ENCODE measurements around the gene NIPAL1.
A peak's percentile ranks its signal among the peaks of the same experiment; 100 is the strongest.

Gene NIPAL1

DNA sequence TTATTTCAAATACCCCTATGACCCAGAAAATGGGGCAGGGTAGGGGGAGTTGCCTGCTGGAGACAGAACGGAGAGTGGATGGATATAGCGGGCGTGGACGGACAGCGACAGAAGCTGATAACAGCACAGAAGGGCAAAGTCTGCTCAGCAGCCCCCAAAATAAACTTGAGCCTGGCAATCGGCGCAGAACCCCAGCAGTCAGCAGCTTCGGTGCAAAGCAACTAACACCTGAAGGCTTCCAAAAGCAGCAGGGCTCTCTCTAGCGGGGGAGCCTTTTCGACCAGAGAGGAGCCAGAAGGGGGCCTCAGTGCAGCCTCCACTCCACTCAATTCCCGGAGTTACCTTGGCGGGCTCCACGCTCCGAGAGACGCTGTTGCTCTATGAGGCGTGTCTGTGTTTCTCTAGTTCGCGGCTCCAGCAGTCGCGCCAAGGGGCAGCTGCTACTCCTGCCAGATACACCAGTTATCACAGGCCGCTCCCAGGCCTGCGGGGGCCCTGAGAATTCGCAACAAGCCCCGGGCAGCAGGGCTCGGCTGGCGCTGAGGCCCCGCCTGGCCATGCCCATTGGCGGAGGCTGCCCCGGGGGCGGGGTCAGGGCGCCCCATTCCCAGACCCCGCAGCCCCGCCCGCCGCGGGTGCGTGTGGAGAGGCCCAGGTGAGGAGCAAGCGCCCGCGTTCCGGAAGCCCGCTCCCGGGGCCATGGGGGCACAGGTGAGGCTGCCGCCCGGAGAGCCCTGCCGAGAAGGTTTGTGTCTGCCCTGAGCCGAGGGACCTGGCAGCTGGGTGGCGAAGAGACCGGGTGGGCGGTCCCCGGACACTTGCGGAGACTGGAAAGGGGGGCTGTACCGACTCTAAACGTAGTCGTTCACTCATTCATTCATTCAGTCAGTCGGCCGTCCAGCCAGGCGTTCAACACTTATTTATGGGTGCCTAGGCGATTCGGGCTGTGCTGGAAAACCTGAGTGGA, at the start of gene NIPAL1, which contains the start of gene CNGA1:
Gene NIPAL1 (plus strand): TSS at position 632 of the 967 bp plus-strand sequence. CDS start 68 bp downstream, at position 700.
Gene CNGA1 (minus strand): TSS at position 541 of the 967 bp plus-strand sequence. CDS start 63,992 bp downstream, outside the sequence.
- H4K20me1 ChIP-seq (ENCODE audit: insufficient read depth, low read length): no peaks in the 10 kb centered on the region
- H3K9ac ChIP-seq (ENCODE audit: low read length): no peak within 1 kb of the TSS; the same call in 1 of the 2 replicates
- H3K9me3 ChIP-seq (replicated peaks; ENCODE audit: insufficient read depth, low read length): no peaks in the 10 kb centered on the region
- H3K27me3 ChIP-seq (replicated peaks; ENCODE audit: insufficient read depth, low read length): peaks cover 16% of the 10 kb centered on the region
- H3K27ac ChIP-seq (ENCODE audit: low read length): no peak within 1 kb of the TSS
- TF ChIP-seq EZH2 (optimal IDR thresholded peaks at IDR 0.05; ENCODE audit: low read depth, low read length): no peak
- TF ChIP-seq, protein P1, sequence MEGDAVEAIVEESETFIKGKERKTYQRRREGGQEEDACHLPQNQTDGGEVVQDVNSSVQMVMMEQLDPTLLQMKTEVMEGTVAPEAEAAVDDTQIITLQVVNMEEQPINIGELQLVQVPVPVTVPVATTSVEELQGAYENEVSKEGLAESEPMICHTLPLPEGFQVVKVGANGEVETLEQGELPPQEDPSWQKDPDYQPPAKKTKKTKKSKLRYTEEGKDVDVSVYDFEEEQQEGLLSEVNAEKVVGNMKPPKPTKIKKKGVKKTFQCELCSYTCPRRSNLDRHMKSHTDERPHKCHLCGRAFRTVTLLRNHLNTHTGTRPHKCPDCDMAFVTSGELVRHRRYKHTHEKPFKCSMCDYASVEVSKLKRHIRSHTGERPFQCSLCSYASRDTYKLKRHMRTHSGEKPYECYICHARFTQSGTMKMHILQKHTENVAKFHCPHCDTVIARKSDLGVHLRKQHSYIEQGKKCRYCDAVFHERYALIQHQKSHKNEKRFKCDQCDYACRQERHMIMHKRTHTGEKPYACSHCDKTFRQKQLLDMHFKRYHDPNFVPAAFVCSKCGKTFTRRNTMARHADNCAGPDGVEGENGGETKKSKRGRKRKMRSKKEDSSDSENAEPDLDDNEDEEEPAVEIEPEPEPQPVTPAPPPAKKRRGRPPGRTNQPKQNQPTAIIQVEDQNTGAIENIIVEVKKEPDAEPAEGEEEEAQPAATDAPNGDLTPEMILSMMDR (IDR thresholded peaks at IDR 0.05; ENCODE audit: low read length): peak; percentile 44
- H3K4me1 ChIP-seq (ENCODE audit: low read length): 0 out of 2 replicates have a peak, but pooled peaks cover 5% of the 10 kb centered on the region
- H3K79me2 ChIP-seq (ENCODE audit: low read length): no peaks in the 10 kb centered on the region
- H3K36me3 ChIP-seq (replicated peaks; ENCODE audit: insufficient read depth, low read length): no peaks in the 10 kb centered on the region
- peak within 1 kb of the TSS; percentile 52 for H2AFZ ChIP-seq (ENCODE audit: low read length)
- peak within 1 kb of the TSS; percentile 82 for H3K4me2 ChIP-seq (ENCODE audit: low read depth, low read length)
- peak within 1 kb of the TSS; percentile 61 for H3K4me3 ChIP-seq (ENCODE audit: low read length)
- H3K9me2 ChIP-seq (replicated peaks; ENCODE audit: insufficient read depth, low read length): no peaks in the 10 kb centered on the region
- DNase-seq: peak; percentile 72
- H3F3A ChIP-seq (ENCODE audit: insufficient read depth, low read length): no peaks in the 10 kb centered on the region

DNA sequence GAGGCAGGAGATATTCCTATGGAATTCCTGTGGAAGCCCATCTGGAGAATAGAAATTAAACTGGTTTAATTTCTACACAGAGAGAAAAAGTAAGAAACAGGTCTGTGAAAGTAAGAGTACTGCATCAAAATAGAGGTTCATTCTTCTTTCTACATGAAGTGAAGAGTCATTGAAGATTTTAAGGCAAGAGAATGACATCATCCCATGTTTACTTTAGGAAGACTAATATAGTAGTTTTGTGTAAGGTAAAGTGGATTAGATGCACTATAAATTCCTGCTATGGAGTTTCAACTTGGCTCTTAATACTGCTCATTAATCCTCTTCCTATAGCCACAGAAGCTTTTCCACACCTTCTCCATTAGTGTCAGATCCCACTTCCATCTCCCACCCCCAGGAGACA, 47.7 kb upstream of the NIPAL1 start:
- H3K4me1 ChIP-seq (ENCODE audit: low read length): peaks cover 10% of the 10 kb centered on the region; the same call in 1 of the 2 replicates
- H3K9me3 ChIP-seq (replicated peaks; ENCODE audit: insufficient read depth, low read length): no peaks in the 10 kb centered on the region
- TF ChIP-seq EZH2phosphoT487 (IDR thresholded peaks at IDR 0.05; ENCODE audit: low read length) (no peak), EZH2 (optimal IDR thresholded peaks at IDR 0.05; ENCODE audit: low read depth, low read length) (no peak)
- TF ChIP-seq, protein P1 (IDR thresholded peaks at IDR 0.05; ENCODE audit: low read length): no peak

DNA sequence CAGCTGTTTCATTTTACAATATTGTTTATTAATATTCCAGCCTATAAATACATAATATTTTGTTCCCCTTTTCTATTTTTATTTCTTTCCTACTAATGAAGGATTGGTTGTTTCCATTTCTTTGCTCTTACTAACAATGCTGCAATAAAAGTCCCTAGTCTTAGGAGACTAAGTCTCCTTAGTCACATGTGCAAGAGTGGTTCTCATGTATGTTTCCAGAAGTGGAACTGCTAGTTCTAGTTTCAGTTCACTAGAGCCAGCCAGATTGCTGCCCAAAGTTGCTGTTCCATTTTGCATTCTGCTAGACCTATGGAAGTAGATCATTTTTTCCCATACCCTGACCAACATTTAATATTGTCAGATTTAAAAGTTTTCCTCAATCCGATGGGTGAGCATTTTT, 44.4 kb upstream of the NIPAL1 start:
- peak; percentile 66 for DNase-seq
- TF ChIP-seq, protein P1 (IDR thresholded peaks at IDR 0.05; ENCODE audit: low read length): no peak
- TF ChIP-seq EZH2phosphoT487 (IDR thresholded peaks at IDR 0.05; ENCODE audit: low read length) (no peak), EZH2 (optimal IDR thresholded peaks at IDR 0.05; ENCODE audit: low read depth, low read length) (no peak)
- no peaks in the 10 kb centered on the region for H4K20me1 ChIP-seq (ENCODE audit: insufficient read depth, low read length)
- no peak overlapping the region for H3K27ac ChIP-seq (ENCODE audit: low read length)
- no peaks in the 10 kb centered on the region for H3K27me3 ChIP-seq (replicated peaks; ENCODE audit: insufficient read depth, low read length)
- peak overlapping the region; percentile 17 for H3K4me2 ChIP-seq (ENCODE audit: low read depth, low read length)
- no peaks in the 10 kb centered on the region for H3K79me2 ChIP-seq (ENCODE audit: low read length)
- no peaks in the 10 kb centered on the region for H3K9me3 ChIP-seq (replicated peaks; ENCODE audit: insufficient read depth, low read length)
- no peaks in the 10 kb centered on the region for H3K9me2 ChIP-seq (replicated peaks; ENCODE audit: insufficient read depth, low read length)
- H3K9ac ChIP-seq (ENCODE audit: low read length): no peak overlapping the region
- no peak overlapping the region for H3K4me3 ChIP-seq (ENCODE audit: low read length)
- no peak overlapping the region for H2AFZ ChIP-seq (ENCODE audit: low read length)
- no peaks in the 10 kb centered on the region for H3F3A ChIP-seq (ENCODE audit: insufficient read depth, low read length)
- H3K4me1 ChIP-seq (ENCODE audit: low read length): peaks cover 13% of the 10 kb centered on the region; the same call in 1 of the 2 replicates
- H3K36me3 ChIP-seq (replicated peaks; ENCODE audit: insufficient read depth, low read length): no peaks in the 10 kb centered on the region

More for the DNA sequence above, 47.7 kb upstream of the NIPAL1 start:
- Histone ChIP-seq H3F3A (ENCODE audit: insufficient read depth, low read length) (no peaks in the 10 kb centered on the region), H3K27ac (ENCODE audit: low read length) (no peak overlapping the region), H3K36me3 (replicated peaks; ENCODE audit: insufficient read depth, low read length) (no peaks in the 10 kb centered on the region), H3K9ac (ENCODE audit: low read length) (no peak overlapping the region), H3K27me3 (replicated peaks; ENCODE audit: insufficient read depth, low read length) (no peaks in the 10 kb centered on the region), H3K79me2 (ENCODE audit: low read length) (no peaks in the 10 kb centered on the region), H2AFZ (ENCODE audit: low read length) (no peak overlapping the region), H3K9me2 (replicated peaks; ENCODE audit: insufficient read depth, low read length) (no peaks in the 10 kb centered on the region), H3K4me3 (ENCODE audit: low read length) (no peak overlapping the region), H3K4me2 (ENCODE audit: low read depth, low read length) (no peak overlapping the region), H4K20me1 (ENCODE audit: insufficient read depth, low read length) (no peaks in the 10 kb centered on the region)
- DNase-seq: no peak

All from MM.1S (cell line).